Measurements from ENCODE around the gene ATP2B3. TPM values are rescaled to one million over a fixed set of nuclear protein-coding genes. Genes with fewer than 3 reads are reported as not detected.

The ATP2B3 gene
- total RNA-seq, 4 donors from 2014 or later: under 0.01 to 0.33 (median 0.21) TPM

DNA sequence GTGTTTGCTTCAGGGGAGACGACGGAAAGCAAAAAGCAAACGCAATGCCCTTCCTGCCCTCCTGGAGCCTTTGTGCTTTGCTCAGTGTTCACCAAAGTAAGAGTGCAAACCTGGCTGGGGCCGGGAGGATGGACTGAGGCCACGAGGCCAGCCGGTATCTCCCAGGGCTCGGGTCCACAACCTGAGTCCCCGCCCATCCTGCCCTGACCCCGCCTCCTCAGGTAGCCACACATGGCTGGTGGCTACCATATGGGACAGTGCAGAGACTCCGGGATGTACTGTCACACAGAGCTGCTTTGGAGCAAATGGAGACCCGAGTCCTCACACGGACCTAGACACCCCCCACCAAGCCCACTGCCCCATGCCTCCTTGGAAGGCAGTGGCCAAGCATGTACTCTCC, 4.8 kb downstream of the ATP2B3 start:
- no peak for DNase-seq (ENCODE audit: extremely low spot score)
- WGBS: 44% methylated on average over 12 of the region's 12 CpGs
- intact Hi-C loops (cut with DNase I): no loop called here
- no peak overlapping the region for H3K4me3 ChIP-seq
- no peaks in the 10 kb centered on the region for H3K36me3 ChIP-seq
- no peak overlapping the region for H3K27ac ChIP-seq (replicated peaks in 1 of 4)
- TF ChIP-seq, protein P1, sequence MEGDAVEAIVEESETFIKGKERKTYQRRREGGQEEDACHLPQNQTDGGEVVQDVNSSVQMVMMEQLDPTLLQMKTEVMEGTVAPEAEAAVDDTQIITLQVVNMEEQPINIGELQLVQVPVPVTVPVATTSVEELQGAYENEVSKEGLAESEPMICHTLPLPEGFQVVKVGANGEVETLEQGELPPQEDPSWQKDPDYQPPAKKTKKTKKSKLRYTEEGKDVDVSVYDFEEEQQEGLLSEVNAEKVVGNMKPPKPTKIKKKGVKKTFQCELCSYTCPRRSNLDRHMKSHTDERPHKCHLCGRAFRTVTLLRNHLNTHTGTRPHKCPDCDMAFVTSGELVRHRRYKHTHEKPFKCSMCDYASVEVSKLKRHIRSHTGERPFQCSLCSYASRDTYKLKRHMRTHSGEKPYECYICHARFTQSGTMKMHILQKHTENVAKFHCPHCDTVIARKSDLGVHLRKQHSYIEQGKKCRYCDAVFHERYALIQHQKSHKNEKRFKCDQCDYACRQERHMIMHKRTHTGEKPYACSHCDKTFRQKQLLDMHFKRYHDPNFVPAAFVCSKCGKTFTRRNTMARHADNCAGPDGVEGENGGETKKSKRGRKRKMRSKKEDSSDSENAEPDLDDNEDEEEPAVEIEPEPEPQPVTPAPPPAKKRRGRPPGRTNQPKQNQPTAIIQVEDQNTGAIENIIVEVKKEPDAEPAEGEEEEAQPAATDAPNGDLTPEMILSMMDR (IDR thresholded peaks at IDR 0.05): no peak
- H3K4me1 ChIP-seq: peaks cover 0 to 14% (median 8%) of the 10 kb centered on the region in 4 donors
- H3K9me3 ChIP-seq: no peaks in the 10 kb centered on the region
- H3K27me3 ChIP-seq: peaks cover 0 to 67% (median 19%) of the 10 kb centered on the region in 4 donors

DNA sequence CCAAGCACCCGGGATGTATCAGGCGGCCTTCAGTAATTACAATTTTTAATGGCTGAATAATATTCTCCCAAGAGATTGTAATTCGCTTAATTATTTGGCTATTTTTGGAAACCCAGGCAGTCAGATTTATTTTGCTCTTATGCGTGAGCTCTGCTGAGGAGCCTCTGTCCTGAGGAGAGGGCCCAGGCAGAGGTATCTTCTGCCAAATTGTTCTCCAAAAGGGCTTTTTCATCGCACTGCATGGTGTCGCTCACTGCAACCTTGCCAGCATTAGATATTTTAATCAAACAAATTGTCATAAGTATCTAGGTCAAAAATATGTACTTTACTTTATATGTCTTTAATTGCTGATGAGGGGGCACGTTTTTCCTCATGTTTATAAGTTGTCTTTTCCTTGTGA, 5.8 kb downstream of the ATP2B3 start:
- H3K4me3 ChIP-seq: no peak overlapping the region
- WGBS: 69% methylated on average over 7 of the region's 7 CpGs
- no peak overlapping the region for H3K27ac ChIP-seq (replicated peaks in 1 of 4)
- H3K27me3 ChIP-seq: peaks cover 0 to 62% (median 18%) of the 10 kb centered on the region in 4 donors
- intact Hi-C loops (cut with DNase I): no loop called here
- H3K4me1 ChIP-seq: peaks cover 0 to 4% (median 2%) of the 10 kb centered on the region in 4 donors
- no peaks in the 10 kb centered on the region for H3K36me3 ChIP-seq
- H3K9me3 ChIP-seq: no peaks in the 10 kb centered on the region
- DNase-seq (ENCODE audit: extremely low spot score): no peak
- TF ChIP-seq EP300 (IDR thresholded peaks at IDR 0.05): no peak
- TF ChIP-seq POLR2A (IDR thresholded peaks at IDR 0.05; ENCODE audit: low read depth): no peak
- TF ChIP-seq POLR2AphosphoS5 (IDR thresholded peaks at IDR 0.05): no peak
- TF ChIP-seq, protein P1 (IDR thresholded peaks at IDR 0.05): no peak

DNA sequence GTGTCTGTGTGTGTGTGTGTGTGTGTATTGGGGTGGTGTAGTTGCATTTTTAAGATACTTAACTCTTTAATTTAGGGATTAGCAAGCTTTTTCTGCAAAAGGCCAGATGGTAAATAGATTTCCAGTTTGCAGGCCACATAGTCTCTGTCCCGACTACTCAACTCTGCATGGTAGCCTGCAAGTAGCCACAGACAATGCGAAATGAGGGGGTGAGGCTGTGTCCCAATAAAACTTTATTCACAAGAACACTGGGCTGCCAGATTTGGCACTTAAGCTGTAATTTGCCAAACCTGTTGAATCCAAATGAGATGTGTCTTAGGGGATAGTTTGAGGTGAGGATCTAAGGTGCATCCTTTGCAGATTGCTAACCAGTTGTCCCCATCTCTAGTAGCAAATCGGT, 6.8 kb downstream of the ATP2B3 start:
- H3K27me3 ChIP-seq: peaks cover 0 to 52% (median 13%) of the 10 kb centered on the region in 4 donors
- H3K4me3 ChIP-seq: no peak overlapping the region
- H3K9me3 ChIP-seq: no peaks in the 10 kb centered on the region
- intact Hi-C loops (cut with DNase I): no loop called here
- 68% methylated on average over 3 of the region's 3 CpGs for WGBS
- H3K36me3 ChIP-seq: no peaks in the 10 kb centered on the region
- no peak for TF ChIP-seq EP300 (IDR thresholded peaks at IDR 0.05)
- no peak for TF ChIP-seq POLR2AphosphoS5 (IDR thresholded peaks at IDR 0.05)
- TF ChIP-seq, protein P1 (IDR thresholded peaks at IDR 0.05): no peak
- no peak for TF ChIP-seq POLR2A (IDR thresholded peaks at IDR 0.05; ENCODE audit: low read depth)
- no peaks in the 10 kb centered on the region for H3K4me1 ChIP-seq
- no peak overlapping the region for H3K27ac ChIP-seq (replicated peaks in 1 of 4)
- DNase-seq (ENCODE audit: extremely low spot score): no peak

DNA sequence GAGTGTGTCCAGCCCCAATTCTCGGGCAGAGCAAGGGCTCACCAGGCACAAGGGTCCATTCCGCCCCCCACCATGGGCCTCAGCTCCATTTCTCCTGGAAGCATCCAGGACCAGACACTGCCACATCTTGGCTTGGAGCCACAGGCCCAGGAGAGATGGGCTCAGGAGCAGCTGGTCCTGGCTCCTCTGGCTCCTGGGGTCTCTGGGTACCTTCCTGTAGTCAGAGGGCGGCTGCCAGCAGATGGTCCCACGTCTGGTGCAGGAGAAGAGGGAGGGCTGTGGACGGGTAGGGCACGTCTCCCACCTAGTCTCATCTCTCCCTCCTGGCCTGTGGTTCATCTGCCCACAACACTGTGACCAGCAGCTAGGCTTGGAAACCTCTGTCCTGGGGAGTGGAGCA, 8.0 kb downstream of the ATP2B3 start:
- intact Hi-C loops (cut with DNase I): no loop called here
- TF ChIP-seq POLR2AphosphoS5 (IDR thresholded peaks at IDR 0.05) (no peak), EP300 (IDR thresholded peaks at IDR 0.05) (no peak), POLR2A (IDR thresholded peaks at IDR 0.05; ENCODE audit: low read depth) (no peak)
- TF ChIP-seq, protein P1 (IDR thresholded peaks at IDR 0.05): no peak
- no peak overlapping the region for H3K27ac ChIP-seq (replicated peaks in 1 of 4)

DNA sequence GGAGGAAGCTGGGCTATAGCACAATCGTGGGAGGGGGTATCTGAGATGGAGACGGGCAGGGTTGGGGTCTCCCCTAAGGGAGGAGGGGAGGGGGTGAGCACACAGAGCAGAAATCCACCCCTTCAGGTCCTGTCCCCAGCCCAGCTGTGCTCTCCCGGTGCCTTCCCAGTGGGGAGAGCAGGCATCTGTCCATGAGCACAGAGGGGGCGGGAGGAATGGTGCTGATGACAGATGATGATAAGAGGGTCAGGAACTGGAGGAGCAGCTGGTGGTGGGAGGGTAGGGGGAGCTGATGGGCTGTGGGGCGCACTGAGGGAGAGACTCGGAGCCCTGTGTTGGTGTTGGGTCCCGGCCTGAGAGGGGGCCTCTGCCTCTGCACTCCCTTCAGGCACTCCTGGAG, 8.6 kb downstream of the ATP2B3 start:
- no peaks in the 10 kb centered on the region for H3K36me3 ChIP-seq
- intact Hi-C loops (cut with DNase I): no loop called here

More for the DNA sequence above, 8.0 kb downstream of the ATP2B3 start:
- Histone ChIP-seq H3K27me3 (peaks cover 0 to 40% (median 8%) of the 10 kb centered on the region in 4 donors), H3K4me1 (no peaks in the 10 kb centered on the region), H3K9me3 (no peaks in the 10 kb centered on the region), H3K36me3 (no peaks in the 10 kb centered on the region), H3K4me3 (no peak overlapping the region)
- 40% methylated on average over 1 of the region's 6 CpGs for WGBS
- no peak for DNase-seq (ENCODE audit: extremely low spot score)

More for the DNA sequence above, 8.6 kb downstream of the ATP2B3 start:
- WGBS: 80% methylated on average over 7 of the region's 7 CpGs
- TF ChIP-seq POLR2AphosphoS5 (IDR thresholded peaks at IDR 0.05): no peak
- TF ChIP-seq, protein P1 (IDR thresholded peaks at IDR 0.05): no peak
- no peak for TF ChIP-seq EP300 (IDR thresholded peaks at IDR 0.05)
- no peak for TF ChIP-seq POLR2A (IDR thresholded peaks at IDR 0.05; ENCODE audit: low read depth)
- H3K27me3 ChIP-seq: peaks cover 0 to 34% (median 8%) of the 10 kb centered on the region in 4 donors
- DNase-seq (ENCODE audit: extremely low spot score): no peak
- no peaks in the 10 kb centered on the region for H3K4me1 ChIP-seq
- H3K27ac ChIP-seq (replicated peaks in 1 of 4): no peak overlapping the region
- no peaks in the 10 kb centered on the region for H3K9me3 ChIP-seq
- no peak overlapping the region for H3K4me3 ChIP-seq
